OCI-LY3 (cell line): ENCODE measurements around the gene TANC1.

Source experiments
- EZH2phosphoT487 ChIP-seq: fragments of 200-600 bp; shearing (Covaris generic); IDR thresholded peaks from 2 replicates; pipeline ENCODE4 v1.6.1; 2018; ENCODE audit warnings: antibody characterized with exemption, mixed run types, low read depth
- TF ChIP-seq, protein P1 (sequence below): fragments of 200-600, 300-600 bp; sonication (generic); IDR thresholded peaks from 2 replicates; pipeline ENCODE4 v1.5.1; 2014; ENCODE audit warnings: antibody characterized with exemption, low read length, low read depth

DNA sequence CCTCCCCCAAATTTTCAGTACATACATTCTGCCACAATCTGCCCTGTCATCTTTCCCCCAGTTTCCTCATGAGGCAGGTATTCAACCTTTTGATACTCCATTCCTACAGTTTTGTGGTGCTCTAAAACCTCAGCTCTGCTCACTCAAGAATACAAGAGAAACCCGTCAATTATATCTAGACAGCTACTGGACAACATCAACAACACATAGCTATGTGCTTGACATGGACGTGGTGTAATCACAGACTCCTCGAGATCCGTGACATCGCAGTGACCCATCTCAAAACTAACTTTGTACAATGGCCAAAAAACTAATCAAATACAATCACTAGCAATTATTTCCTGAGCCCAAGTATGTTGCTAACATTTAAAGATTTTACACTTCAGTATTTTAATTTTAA is 294.5 kb downstream of the TANC1 start:
- TF ChIP-seq, protein P1, sequence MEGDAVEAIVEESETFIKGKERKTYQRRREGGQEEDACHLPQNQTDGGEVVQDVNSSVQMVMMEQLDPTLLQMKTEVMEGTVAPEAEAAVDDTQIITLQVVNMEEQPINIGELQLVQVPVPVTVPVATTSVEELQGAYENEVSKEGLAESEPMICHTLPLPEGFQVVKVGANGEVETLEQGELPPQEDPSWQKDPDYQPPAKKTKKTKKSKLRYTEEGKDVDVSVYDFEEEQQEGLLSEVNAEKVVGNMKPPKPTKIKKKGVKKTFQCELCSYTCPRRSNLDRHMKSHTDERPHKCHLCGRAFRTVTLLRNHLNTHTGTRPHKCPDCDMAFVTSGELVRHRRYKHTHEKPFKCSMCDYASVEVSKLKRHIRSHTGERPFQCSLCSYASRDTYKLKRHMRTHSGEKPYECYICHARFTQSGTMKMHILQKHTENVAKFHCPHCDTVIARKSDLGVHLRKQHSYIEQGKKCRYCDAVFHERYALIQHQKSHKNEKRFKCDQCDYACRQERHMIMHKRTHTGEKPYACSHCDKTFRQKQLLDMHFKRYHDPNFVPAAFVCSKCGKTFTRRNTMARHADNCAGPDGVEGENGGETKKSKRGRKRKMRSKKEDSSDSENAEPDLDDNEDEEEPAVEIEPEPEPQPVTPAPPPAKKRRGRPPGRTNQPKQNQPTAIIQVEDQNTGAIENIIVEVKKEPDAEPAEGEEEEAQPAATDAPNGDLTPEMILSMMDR = no peak
- TF ChIP-seq EZH2phosphoT487 = no peak
